SH-SY5Y (cell line): ENCODE measurements around the gene ZFP36L1.

Source experiments
- GATA2 ChIP-seq: IDR thresholded peaks from 2 replicates; pipeline ENCODE4 v1.6.1; 2011; ENCODE audit warnings: mild to moderate bottlenecking, low read depth, low read length
- GATA3 ChIP-seq: IDR thresholded peaks from 2 replicates; pipeline ENCODE4 v1.6.1; 2011; ENCODE audit warnings: low read depth, mild to moderate bottlenecking, low read length, moderate library complexity

DNA sequence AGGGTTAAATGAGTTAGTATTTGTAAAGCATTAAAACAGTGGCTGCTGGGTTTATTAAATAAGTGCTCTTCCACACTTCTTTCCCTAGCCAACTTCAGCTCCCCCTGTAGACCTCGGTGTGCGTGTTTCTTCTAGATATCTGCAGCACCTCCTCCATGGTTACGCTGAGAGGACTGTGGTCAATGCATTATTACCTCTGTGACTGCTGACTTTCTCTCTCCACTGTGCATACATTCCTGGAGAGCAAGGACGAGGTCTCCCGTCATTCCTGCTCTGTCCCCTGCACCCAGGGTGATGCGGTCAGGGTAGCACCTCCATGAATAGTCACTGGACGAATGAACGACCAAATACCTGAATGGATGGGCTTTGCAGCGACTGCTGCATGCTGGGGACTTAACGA, 44.6 kb downstream of the ZFP36L1 start:
- TF ChIP-seq GATA2 (no peak), GATA3 (no peak)
